PFSK-1 (cell line): ENCODE data around the gene RTEL1.

Experiments used
- FOXP2 ChIP-seq: optimal IDR thresholded peaks from 2 replicates; pipeline ENCODE3; 2011; ENCODE audit warnings: borderline replicate concordance, control low read depth, inconsistent platforms; ENCODE audit not compliant: insufficient read depth; ENCODE audit errors: extremely low read length, extremely low read depth
- POLR2AphosphoS5 ChIP-seq: IDR thresholded peaks from 2 replicates; pipeline ENCODE4 v1.6.1; 2012; ENCODE audit warnings: low read depth, mild to moderate bottlenecking, control low read depth, low read length, moderate library complexity
- SIN3A ChIP-seq: IDR thresholded peaks from 2 replicates; pipeline ENCODE4 v1.6.1; 2012; ENCODE audit warnings: mild to moderate bottlenecking, low read length, moderate library complexity, borderline replicate concordance; ENCODE audit not compliant: insufficient read depth
- TAF1 ChIP-seq: IDR thresholded peaks from 2 replicates; pipeline ENCODE4 v1.6.1; 2012; ENCODE audit warnings: low read length, control low read depth, borderline replicate concordance; ENCODE audit not compliant: insufficient read depth
- TF ChIP-seq, protein P1 (sequence below), 2 experiments: IDR thresholded peaks; 2 replicates each; pipeline versions ENCODE4 v1.6.1 to v1.8.0; 2011 to 2012; ENCODE audit warnings: low read depth in 2 of 2, low read length in 2 of 2, control low read depth in 1 of 2, inconsistent platforms in 1 of 2, mild to moderate bottlenecking in 1 of 2, moderate library complexity in 1 of 2; ENCODE audit not compliant: insufficient read depth in 1 of 2

Gene RTEL1

DNA sequence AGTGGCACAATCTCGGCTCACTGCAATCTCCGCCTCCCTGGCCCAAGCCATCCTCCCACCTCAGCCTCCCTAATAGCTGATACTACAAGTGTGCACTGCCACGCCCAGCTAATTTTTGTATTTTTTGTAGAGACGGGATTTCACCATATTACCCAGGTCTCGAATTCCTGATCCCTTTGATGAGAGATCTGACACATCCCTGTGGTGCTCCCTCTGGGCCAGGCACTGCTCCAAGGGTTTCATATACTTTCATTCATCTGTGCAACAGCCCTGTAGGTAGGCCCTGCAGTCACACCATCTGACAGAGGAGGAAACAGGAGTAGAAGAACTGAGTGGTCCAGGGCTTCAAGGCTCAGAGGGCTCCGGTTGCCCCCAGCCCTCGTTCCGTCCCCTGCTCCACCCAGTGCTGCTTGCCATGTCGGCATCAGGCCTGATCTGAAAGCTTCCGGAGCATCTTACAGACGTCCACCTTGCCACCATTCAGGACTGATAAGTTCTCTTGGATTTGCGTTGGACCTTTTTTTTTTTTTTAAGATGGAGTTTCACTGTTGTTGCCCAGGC, 53.1 kb downstream of the RTEL1 start:
- TF ChIP-seq POLR2AphosphoS5 (no peak), FOXP2 (no peak), SIN3A (no peak), TAF1 (no peak)
- TF ChIP-seq, protein P1, sequence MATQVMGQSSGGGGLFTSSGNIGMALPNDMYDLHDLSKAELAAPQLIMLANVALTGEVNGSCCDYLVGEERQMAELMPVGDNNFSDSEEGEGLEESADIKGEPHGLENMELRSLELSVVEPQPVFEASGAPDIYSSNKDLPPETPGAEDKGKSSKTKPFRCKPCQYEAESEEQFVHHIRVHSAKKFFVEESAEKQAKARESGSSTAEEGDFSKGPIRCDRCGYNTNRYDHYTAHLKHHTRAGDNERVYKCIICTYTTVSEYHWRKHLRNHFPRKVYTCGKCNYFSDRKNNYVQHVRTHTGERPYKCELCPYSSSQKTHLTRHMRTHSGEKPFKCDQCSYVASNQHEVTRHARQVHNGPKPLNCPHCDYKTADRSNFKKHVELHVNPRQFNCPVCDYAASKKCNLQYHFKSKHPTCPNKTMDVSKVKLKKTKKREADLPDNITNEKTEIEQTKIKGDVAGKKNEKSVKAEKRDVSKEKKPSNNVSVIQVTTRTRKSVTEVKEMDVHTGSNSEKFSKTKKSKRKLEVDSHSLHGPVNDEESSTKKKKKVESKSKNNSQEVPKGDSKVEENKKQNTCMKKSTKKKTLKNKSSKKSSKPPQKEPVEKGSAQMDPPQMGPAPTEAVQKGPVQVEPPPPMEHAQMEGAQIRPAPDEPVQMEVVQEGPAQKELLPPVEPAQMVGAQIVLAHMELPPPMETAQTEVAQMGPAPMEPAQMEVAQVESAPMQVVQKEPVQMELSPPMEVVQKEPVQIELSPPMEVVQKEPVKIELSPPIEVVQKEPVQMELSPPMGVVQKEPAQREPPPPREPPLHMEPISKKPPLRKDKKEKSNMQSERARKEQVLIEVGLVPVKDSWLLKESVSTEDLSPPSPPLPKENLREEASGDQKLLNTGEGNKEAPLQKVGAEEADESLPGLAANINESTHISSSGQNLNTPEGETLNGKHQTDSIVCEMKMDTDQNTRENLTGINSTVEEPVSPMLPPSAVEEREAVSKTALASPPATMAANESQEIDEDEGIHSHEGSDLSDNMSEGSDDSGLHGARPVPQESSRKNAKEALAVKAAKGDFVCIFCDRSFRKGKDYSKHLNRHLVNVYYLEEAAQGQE (IDR thresholded peaks at IDR 0.05; ENCODE audit: insufficient read depth in 1 of 2, low read depth in 2 of 2, low read length in 2 of 2) = no peak

DNA sequence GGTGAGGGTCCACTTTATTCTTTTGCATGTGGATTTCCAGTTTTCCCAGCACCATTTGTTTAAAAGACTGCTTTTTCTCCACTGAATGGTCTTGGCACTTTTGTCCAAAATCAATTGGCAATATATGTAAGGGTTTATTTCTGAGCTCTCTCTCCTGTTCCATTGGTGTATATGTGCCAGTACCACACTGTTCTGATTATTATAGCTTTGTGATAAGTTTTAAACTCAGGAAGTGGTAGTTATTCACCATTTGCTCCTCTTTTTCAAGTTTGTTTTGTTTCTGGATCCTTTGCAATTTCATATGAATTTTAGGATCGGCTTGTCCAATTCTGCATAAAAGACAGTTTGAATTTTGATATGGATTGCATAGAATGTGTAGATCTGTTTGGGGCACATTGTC, 54.1 kb downstream of the RTEL1 start:
- TF ChIP-seq POLR2AphosphoS5 (no peak), SIN3A (no peak), FOXP2 (no peak), TAF1 (no peak)
- TF ChIP-seq, protein P1 (IDR thresholded peaks at IDR 0.05; ENCODE audit: insufficient read depth in 1 of 2, low read depth in 2 of 2, low read length in 2 of 2) = no peak

DNA sequence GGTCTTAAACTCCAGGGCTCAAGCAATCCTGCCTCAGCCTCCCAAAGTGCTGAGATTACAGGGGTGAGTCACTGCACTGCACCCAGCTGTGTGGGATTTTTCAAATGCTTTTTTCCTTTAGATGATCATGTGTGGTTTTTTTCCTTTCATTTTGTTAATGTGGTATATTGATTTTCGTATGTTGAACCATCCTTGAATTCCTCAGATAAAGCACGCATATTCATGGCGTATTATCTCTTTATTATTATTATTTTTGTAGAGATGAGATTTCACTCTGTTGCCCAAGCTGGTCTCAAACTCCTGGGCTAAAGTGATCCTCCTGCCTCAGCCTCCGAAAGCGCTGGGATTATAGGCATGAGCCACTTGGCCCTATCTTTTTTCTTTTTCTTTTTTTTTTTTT, 56.7 kb downstream of the RTEL1 start:
- no peak for TF ChIP-seq SIN3A
- TF ChIP-seq TAF1 = no peak
- no peak for TF ChIP-seq FOXP2
- TF ChIP-seq, protein P1 (IDR thresholded peaks at IDR 0.05; ENCODE audit: insufficient read depth in 1 of 2, low read depth in 2 of 2, low read length in 2 of 2) = no peak
- TF ChIP-seq POLR2AphosphoS5 = no peak

DNA sequence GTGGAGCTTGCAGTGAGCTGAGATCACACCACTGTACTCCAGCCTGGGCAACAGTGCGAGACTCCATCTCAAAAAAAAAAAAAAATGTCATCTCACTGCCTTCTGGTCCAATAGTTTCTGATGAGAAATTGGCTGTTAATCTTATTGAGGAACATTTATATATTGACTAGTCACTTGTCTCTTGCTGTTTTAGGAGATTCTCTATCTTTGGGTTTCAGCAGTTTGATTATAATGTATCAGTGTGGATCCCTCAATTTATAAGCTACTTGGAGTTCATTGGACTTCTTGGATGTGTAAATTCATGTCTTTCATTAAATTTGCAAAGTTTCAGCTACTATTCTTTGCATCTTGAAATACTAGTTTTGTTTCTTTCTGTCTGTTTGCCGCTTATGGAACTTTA, 60.9 kb downstream of the RTEL1 start:
- TF ChIP-seq FOXP2 = no peak
- TF ChIP-seq, protein P1 (IDR thresholded peaks at IDR 0.05; ENCODE audit: insufficient read depth in 1 of 2, low read depth in 2 of 2, low read length in 2 of 2) = no peak
- no peak for TF ChIP-seq SIN3A
- TF ChIP-seq TAF1 = no peak
- no peak for TF ChIP-seq POLR2AphosphoS5

DNA sequence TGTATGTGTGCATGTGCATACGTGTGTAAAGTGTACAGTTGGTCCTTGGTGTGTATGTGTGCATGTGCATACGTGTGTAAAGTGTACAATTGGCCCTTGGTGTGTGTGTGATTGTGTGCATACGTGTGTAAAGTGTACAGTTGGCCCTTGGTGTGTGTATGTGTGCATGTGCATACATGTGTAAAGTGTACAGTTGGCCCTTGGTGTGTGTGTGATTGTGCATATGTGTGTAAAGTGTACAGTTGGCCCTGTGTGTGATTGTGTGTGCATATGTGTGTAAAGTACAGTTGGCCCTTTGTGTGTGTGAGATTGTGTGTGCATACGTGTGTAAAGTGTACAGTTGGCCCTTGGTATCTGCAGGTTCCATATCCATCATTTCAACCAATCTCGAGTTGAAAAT, 73.3 kb downstream of the RTEL1 start:
- TF ChIP-seq SIN3A = no peak
- TF ChIP-seq, protein P1 (IDR thresholded peaks at IDR 0.05; ENCODE audit: insufficient read depth in 1 of 2, low read depth in 2 of 2, low read length in 2 of 2) = no peak
- TF ChIP-seq TAF1 = no peak
- TF ChIP-seq POLR2AphosphoS5 = no peak
- TF ChIP-seq FOXP2 = no peak
